Stomach (tissue), 4 donors: Measurements from ENCODE around the gene SNRNP35.
"Not testable (repeated sequence)": the region's sequence is repeated elsewhere in the genome, so short reads cannot be mapped to it uniquely, and the experiment has no call there.

Source experiments
- EP300 ChIP-seq: sonication (generic); formaldehyde crosslinking; IDR thresholded peaks from one replicate; pipeline ENCODE4 v1.6.1; 2017; ENCODE audit warnings: antibody characterized with exemption
- POLR2A ChIP-seq, 4 donors: fragments of 450-650 bp; IDR thresholded peaks; one replicate each; pipeline ENCODE4 v1.6.1; 2016; ENCODE audit warnings: antibody characterized with exemption in 4 of 4, control low read depth in 2 of 4, mild to moderate bottlenecking in 1 of 4, moderate library complexity in 1 of 4
- POLR2AphosphoS5 ChIP-seq, 3 donors: sonication (generic); formaldehyde crosslinking; IDR thresholded peaks; one replicate each; pipeline ENCODE4 v1.6.1; 2016; ENCODE audit warnings: antibody characterized with exemption in 3 of 3
- TF ChIP-seq, protein P1 (sequence below), 7 experiments: fragments of 450-650 bp in 4 of 7; fragments of 200-600 bp in 3 of 7; sonication (generic) in 3 of 7; IDR thresholded peaks; one replicate each; pipeline ENCODE4 v1.5.1; 2016 to 2019; ENCODE audit warnings: antibody characterized with exemption in 7 of 7, control low read depth in 2 of 7, mild to moderate bottlenecking in 1 of 7

DNA sequence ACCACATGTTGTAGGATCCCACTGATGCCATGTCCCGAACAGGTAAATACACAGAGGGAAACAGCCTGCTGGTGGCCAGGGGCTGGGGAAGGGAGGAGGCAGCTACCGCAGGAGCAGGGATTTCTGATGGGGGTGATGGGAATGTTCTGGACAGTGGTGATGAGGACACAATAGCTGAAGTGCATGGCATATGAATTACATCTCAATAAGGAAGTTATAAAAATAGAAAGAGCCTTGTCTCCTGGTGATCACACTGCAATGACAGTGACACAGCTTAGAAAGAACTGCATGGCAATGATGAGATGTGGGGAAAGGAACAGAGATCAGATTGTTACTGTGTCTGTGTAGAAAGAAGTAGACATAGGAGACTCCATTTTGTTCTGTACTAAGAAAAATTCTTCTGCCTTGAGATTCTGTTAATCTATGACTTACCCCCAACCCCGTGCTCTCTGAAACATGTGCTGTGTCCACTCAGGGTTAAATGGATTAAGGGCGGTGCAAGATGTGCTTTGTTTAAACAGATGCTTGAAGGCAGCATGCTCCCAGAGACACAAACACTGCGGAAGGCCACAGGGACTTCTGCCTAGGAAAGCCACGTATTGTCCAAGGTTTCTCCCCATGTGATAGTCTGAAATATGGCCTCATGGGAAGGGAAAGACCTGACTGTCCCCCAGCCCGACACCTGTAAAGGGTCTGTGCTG lies 34.5 kb downstream of the SNRNP35 start:
- TF ChIP-seq, protein P1, sequence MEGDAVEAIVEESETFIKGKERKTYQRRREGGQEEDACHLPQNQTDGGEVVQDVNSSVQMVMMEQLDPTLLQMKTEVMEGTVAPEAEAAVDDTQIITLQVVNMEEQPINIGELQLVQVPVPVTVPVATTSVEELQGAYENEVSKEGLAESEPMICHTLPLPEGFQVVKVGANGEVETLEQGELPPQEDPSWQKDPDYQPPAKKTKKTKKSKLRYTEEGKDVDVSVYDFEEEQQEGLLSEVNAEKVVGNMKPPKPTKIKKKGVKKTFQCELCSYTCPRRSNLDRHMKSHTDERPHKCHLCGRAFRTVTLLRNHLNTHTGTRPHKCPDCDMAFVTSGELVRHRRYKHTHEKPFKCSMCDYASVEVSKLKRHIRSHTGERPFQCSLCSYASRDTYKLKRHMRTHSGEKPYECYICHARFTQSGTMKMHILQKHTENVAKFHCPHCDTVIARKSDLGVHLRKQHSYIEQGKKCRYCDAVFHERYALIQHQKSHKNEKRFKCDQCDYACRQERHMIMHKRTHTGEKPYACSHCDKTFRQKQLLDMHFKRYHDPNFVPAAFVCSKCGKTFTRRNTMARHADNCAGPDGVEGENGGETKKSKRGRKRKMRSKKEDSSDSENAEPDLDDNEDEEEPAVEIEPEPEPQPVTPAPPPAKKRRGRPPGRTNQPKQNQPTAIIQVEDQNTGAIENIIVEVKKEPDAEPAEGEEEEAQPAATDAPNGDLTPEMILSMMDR (IDR thresholded peaks at IDR 0.05): not testable (repeated sequence)
- not testable (repeated sequence) for TF ChIP-seq POLR2AphosphoS5 (IDR thresholded peaks at IDR 0.05); POLR2A (IDR thresholded peaks at IDR 0.05); EP300
